Measurements from ENCODE around the gene TAP1. TPM values are rescaled to one million over a fixed set of nuclear protein-coding genes. Genes with fewer than 3 reads are reported as not detected.

TAP1 gene
- total RNA-seq, 2 experiments from 2014 or later = 210 to 211 TPM

DNA sequence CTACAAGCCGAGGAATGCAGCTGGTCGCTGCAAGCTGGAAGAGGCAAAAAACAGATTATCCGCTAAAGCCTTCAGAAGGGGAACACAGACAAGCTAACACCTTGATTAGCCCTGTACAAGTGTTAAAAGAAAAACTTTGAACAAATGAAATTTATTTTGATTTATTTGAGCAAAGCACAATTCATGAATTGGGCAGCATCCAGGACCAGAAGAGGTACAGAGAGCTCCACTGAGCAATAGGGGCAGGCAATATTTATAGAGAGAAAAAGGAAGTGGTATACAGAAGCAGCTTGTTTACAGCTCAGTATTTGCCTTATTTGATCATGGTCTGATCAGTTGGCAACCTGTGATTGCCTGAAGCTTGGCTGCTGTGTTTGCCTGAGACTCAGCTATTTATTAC lies 54.3 kb downstream of the TAP1 start:
- H3K27ac Mint-ChIP-seq = no peak overlapping the region
- CTCF ChIA-PET = interaction anchor here (0.8 to 4.3 kb wide), 9 partner anchors 10 to 385 kb away, joined by 3 to 32 read pairs (median 5); partner anchors contain the start of gene TAP2
- DNase-seq = no peak
- H3K4me3 Mint-ChIP-seq = no peak overlapping the region
- H3K4me1 Mint-ChIP-seq (ENCODE audit: low read depth) = peaks cover 17% of the 10 kb centered on the region
- H3K27me3 Mint-ChIP-seq = peaks cover 45% of the 10 kb centered on the region
- no peak for ATAC-seq
- no peaks in the 10 kb centered on the region for H3K36me3 Mint-ChIP-seq (ENCODE audit: low read depth)
- POLR2A ChIA-PET = no interaction called here
- TF ChIP-seq, protein P1, sequence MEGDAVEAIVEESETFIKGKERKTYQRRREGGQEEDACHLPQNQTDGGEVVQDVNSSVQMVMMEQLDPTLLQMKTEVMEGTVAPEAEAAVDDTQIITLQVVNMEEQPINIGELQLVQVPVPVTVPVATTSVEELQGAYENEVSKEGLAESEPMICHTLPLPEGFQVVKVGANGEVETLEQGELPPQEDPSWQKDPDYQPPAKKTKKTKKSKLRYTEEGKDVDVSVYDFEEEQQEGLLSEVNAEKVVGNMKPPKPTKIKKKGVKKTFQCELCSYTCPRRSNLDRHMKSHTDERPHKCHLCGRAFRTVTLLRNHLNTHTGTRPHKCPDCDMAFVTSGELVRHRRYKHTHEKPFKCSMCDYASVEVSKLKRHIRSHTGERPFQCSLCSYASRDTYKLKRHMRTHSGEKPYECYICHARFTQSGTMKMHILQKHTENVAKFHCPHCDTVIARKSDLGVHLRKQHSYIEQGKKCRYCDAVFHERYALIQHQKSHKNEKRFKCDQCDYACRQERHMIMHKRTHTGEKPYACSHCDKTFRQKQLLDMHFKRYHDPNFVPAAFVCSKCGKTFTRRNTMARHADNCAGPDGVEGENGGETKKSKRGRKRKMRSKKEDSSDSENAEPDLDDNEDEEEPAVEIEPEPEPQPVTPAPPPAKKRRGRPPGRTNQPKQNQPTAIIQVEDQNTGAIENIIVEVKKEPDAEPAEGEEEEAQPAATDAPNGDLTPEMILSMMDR (IDR thresholded peaks at IDR 0.05) = no peak
- no peaks in the 10 kb centered on the region for H3K9me3 Mint-ChIP-seq
- intact Hi-C loops (cut with micrococcal nuclease) = loop anchor here (5.0 to 10.0 kb wide), 2 partner anchors 84 to 387 kb away; no protein-coding TSS in a partner anchor

DNA sequence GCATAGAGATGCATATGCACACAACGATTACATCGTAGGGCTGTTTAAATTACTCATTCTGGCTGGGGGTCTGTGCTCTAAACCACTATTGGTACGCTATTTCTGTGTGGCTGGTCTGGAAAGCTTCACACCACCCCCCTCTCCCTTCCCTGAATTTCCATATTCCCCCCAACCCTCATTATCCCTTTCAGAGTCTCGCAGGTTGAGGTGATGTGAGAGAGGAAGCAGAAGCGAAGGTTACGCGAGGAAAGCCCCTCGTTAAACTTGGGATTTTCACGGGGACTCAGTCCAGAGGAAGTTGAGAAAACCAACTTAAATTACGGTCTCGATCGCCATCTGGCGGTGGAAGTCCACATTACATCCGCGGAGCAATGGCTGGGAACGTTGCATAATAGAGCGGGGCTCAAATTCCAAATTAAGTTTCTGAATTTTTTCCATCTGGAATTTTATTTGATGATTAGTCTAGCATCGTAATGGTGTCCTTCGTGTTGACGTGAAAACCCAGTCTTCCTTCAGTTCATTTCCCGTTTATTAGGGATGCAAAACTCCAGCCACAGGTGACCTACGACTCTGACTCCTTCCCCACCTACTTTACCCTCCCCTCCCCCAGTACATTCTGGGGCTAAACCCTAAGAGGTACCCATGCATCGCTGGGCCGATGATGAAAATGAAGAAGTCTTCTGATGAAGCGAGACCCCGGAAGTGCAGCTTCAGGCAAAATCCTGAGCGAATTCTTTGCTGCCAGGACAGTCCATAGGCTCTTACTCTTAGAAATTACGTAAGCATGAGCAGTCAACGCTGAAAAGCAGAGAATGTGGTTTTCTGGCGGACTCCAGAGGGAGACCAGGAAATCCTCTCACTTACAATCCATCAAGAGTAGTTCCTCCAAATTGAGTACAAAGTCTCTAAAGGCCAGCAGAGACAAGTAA lies 56.4 kb downstream of the TAP1 start:
- POLR2A ChIA-PET = interaction anchor here (0.5 to 0.8 kb wide), 2 partner anchors 10 to 184 kb away, joined by 3 read pairs; no protein-coding TSS in a partner anchor
- TF ChIP-seq, protein P1 (IDR thresholded peaks at IDR 0.05) = peak; percentile 90
- H3K4me1 Mint-ChIP-seq (ENCODE audit: low read depth) = peaks cover 23% of the 10 kb centered on the region
- H3K9me3 Mint-ChIP-seq = no peaks in the 10 kb centered on the region
- intact Hi-C loops (cut with micrococcal nuclease) = loop anchor here (5.0 to 10.0 kb wide), 2 partner anchors 82 to 385 kb away; no protein-coding TSS in a partner anchor
- H3K27ac Mint-ChIP-seq = no peak overlapping the region
- peak; percentile 87 for ATAC-seq
- peak overlapping the region; percentile 64 for H3K4me3 Mint-ChIP-seq
- H3K27me3 Mint-ChIP-seq = peaks cover 41% of the 10 kb centered on the region
- DNase-seq = peak; percentile 90
- no peaks in the 10 kb centered on the region for H3K36me3 Mint-ChIP-seq (ENCODE audit: low read depth)
- CTCF ChIA-PET = interaction anchor here (0.8 to 4.3 kb wide), 15 partner anchors 9 to 383 kb away, joined by 3 to 32 read pairs (median 4); partner anchors contain the start of genes HLA-DQA2 and TAP2

Other genes with a start within 250 kb of the TAP1 start
- 1 to 10 TPM; 3.4 to 3.9 TPM for gene HLA-DQA1, start 216.3 kb downstream of the TAP1 start, total RNA-seq
- gene HLA-DQB1, start 187.0 kb downstream of the TAP1 start, total RNA-seq = 1 to 10 TPM; 5.3 to 6.9 TPM
- under 1 TPM in 1 of 2 experiments, not detected in 1; 0.18 TPM for gene HLA-DQA2, start 112.3 kb downstream of the TAP1 start, total RNA-seq
- gene HLA-DQB2, start 90.2 kb downstream of the TAP1 start, total RNA-seq = under 1 TPM in 1 of 2 experiments, not detected in 1; 0.60 TPM
- gene HLA-DOB, start 36.7 kb downstream of the TAP1 start, total RNA-seq = 10 to 100 TPM; 10.2 to 11.6 TPM
- gene TAP2, start 15.0 kb downstream of the TAP1 start, total RNA-seq = 100 to 1,000 TPM; 110 to 113 TPM
- gene PSMB8, start 9.7 kb downstream of the TAP1 start, total RNA-seq = 100 to 1,000 TPM; 370 to 371 TPM
- gene PSMB9, start 488 bp upstream of the TAP1 start, total RNA-seq = 100 to 1,000 TPM; 219 to 229 TPM
- 1 to 10 TPM; 3.5 to 3.6 TPM for gene HLA-DMB, start 87.3 kb upstream of the TAP1 start, total RNA-seq
- gene HLA-DMA, start 99.4 kb upstream of the TAP1 start, total RNA-seq = 10 to 100 TPM; 16.2 TPM
- 100 to 1,000 TPM; 219 to 235 TPM for gene BRD2, start 114.9 kb upstream of the TAP1 start, total RNA-seq
- 1 to 10 TPM; 6.4 to 8.1 TPM for gene HLA-DOA, start 155.9 kb upstream of the TAP1 start, total RNA-seq
- 10 to 100 TPM; 27.6 to 27.9 TPM for gene HLA-DPA1, start 219.9 kb upstream of the TAP1 start, total RNA-seq
- 10 to 100 TPM; 12.3 to 14.8 TPM for gene HLA-DPB1, start 222.3 kb upstream of the TAP1 start, total RNA-seq

All from activated CD8-positive, alpha-beta T cell treated with anti-CD3 and anti-CD28 coated beads for 36 hours (primary cell).